ENCODE measurements around the gene TRIM37.

The TRIM37 gene

DNA sequence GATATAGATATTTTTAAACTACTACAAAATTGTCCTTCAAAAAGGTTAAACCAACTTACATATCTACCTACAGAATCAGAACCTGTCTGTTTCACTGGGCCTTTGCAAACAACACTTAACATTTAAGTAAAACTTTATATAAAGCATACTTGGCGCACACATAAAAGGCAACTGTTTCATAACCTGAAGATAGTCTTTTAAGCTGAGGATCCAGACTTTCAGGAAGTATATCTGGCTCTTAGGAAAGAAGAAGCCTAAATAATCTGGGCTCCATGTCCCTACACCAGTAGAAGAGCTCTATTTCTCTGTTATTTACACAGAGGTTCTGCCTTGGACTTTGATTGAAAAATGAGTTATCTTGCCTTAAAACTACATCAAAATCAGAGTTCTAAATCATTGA is 75.9 kb downstream of the TRIM37 start:
- no peaks in the 10 kb centered on the region for H3K27me3 ChIP-seq (ENCODE audit: insufficient read depth, low read length, poor library complexity)
- no peak overlapping the region for H3K4me3 ChIP-seq (ENCODE audit: low read depth in 1 of 2, low read length in 2 of 2)
- no peaks in the 10 kb centered on the region for H3K4me1 ChIP-seq (ENCODE audit: insufficient read depth, low read length)
- H3K4me2 ChIP-seq (ENCODE audit: insufficient read depth, low read length) = no peak overlapping the region
- no peak overlapping the region for H3K27ac ChIP-seq (ENCODE audit: low read length)
- H3K36me3 ChIP-seq (ENCODE audit: insufficient read depth, low read length) = peaks cover 68% of the 10 kb centered on the region
- no peaks in the 10 kb centered on the region for H3K9me3 ChIP-seq (ENCODE audit: insufficient read depth, low read length, severe bottlenecking)
- no peak for DNase-seq
- H2AFZ ChIP-seq (ENCODE audit: low read depth, low read length) = no peak overlapping the region
- TF ChIP-seq CTCF (IDR thresholded peaks at IDR 0.05; ENCODE audit: borderline replicate concordance, extremely low read depth, low read length, poor library complexity, severe bottlenecking) = no peak
- TF ChIP-seq EZH2 (IDR thresholded peaks at IDR 0.05; ENCODE audit: borderline replicate concordance, low read depth, low read length, severe bottlenecking) = no peak
- no peak overlapping the region for H3K9ac ChIP-seq (ENCODE audit: low read depth, low read length)
- no peak for ATAC-seq (ENCODE audit: insufficient read depth, low read depth)
- H3K79me2 ChIP-seq (ENCODE audit: insufficient read depth, low read length) = no peaks in the 10 kb centered on the region
- H4K20me1 ChIP-seq (ENCODE audit: insufficient read depth, low read length) = peaks cover 3% of the 10 kb centered on the region; the same call in 1 of the 2 replicates

- Histone ChIP-seq H3K27me3 (ENCODE audit: insufficient read depth, low read length, poor library complexity) (no peaks in the 10 kb centered on the region), H3K4me2 (ENCODE audit: insufficient read depth, low read length) (no peak overlapping the region), H3K9me3 (ENCODE audit: insufficient read depth, low read length, severe bottlenecking) (no peaks in the 10 kb centered on the region), H4K20me1 (ENCODE audit: insufficient read depth, low read length) (peaks cover 3% of the 10 kb centered on the region; the same call in 1 of the 2 replicates), H3K4me1 (ENCODE audit: insufficient read depth, low read length) (no peaks in the 10 kb centered on the region), H3K79me2 (ENCODE audit: insufficient read depth, low read length) (no peaks in the 10 kb centered on the region), H3K27ac (ENCODE audit: low read length) (no peak overlapping the region), H3K4me3 (ENCODE audit: low read depth in 1 of 2, low read length in 2 of 2) (no peak overlapping the region), H2AFZ (ENCODE audit: low read depth, low read length) (no peak overlapping the region), H3K36me3 (ENCODE audit: insufficient read depth, low read length) (peaks cover 52% of the 10 kb centered on the region), H3K9ac (ENCODE audit: low read depth, low read length) (no peak overlapping the region)
- TF ChIP-seq CTCF (IDR thresholded peaks at IDR 0.05; ENCODE audit: borderline replicate concordance, extremely low read depth, low read length, poor library complexity, severe bottlenecking) (no peak), EZH2 (IDR thresholded peaks at IDR 0.05; ENCODE audit: borderline replicate concordance, low read depth, low read length, severe bottlenecking) (no peak)
- no peak for ATAC-seq (ENCODE audit: insufficient read depth, low read depth)
- DNase-seq = no peak
Observed at GRCh38 chr17:59028328-59028727, 78.4 kb downstream of the TRIM37 start.

GRCh38 chr17:59027750-59028149 is 78.9 kb downstream of the TRIM37 start:
- no peak overlapping the region for H3K27ac ChIP-seq (ENCODE audit: low read length)
- ATAC-seq (ENCODE audit: insufficient read depth, low read depth) = no peak

More at GRCh38 chr17:59027750-59028149, 78.9 kb downstream of the TRIM37 start:
- Histone ChIP-seq H3K4me2 (ENCODE audit: insufficient read depth, low read length) (no peak overlapping the region), H3K9me3 (ENCODE audit: insufficient read depth, low read length, severe bottlenecking) (no peaks in the 10 kb centered on the region), H3K36me3 (ENCODE audit: insufficient read depth, low read length) (peaks cover 48% of the 10 kb centered on the region), H3K9ac (ENCODE audit: low read depth, low read length) (no peak overlapping the region), H3K4me3 (ENCODE audit: low read depth in 1 of 2, low read length in 2 of 2) (no peak overlapping the region), H4K20me1 (ENCODE audit: insufficient read depth, low read length) (peaks cover 3% of the 10 kb centered on the region; the same call in 1 of the 2 replicates), H3K4me1 (ENCODE audit: insufficient read depth, low read length) (no peaks in the 10 kb centered on the region), H3K79me2 (ENCODE audit: insufficient read depth, low read length) (no peaks in the 10 kb centered on the region), H3K27me3 (ENCODE audit: insufficient read depth, low read length, poor library complexity) (no peaks in the 10 kb centered on the region), H2AFZ (ENCODE audit: low read depth, low read length) (no peak overlapping the region)
- no peak for DNase-seq
- TF ChIP-seq CTCF (IDR thresholded peaks at IDR 0.05; ENCODE audit: borderline replicate concordance, extremely low read depth, low read length, poor library complexity, severe bottlenecking) = no peak
- no peak for TF ChIP-seq EZH2 (IDR thresholded peaks at IDR 0.05; ENCODE audit: borderline replicate concordance, low read depth, low read length, severe bottlenecking)

Measured in DND-41 (cell line).